IMR-90 (cell line): ENCODE measurements around the gene EGF. TPM values are rescaled to one million over a fixed set of nuclear protein-coding genes. Genes with fewer than 3 reads are reported as not detected.

Experiments
- ATAC-seq: fragments of 200-7000 bp; cut with Tn5 transposase; 2 replicates; pipeline ENCODE4 v1.9.1; 2020; ENCODE audit warnings: low read depth, mild to moderate bottlenecking, moderate library complexity
- Bru-seq: library from RNA; stranded (reverse); fragments of 400-500 nt; gene quantifications from one replicate; lab custom pipeline; 2021; lab: Mats Ljungman, UMichigan
- BruChase-seq, 2 experiments: library from RNA; stranded (reverse); fragments of 400-500 nt; gene quantifications; one replicate each; lab custom pipeline; 2021; lab: Mats Ljungman, UMichigan
- BruUV-seq: library from RNA; stranded (reverse); fragments of 400-500 nt; replicated peaks from 2 replicates; lab custom pipeline; 2021; lab: Mats Ljungman, UMichigan
- CTCF ChIA-PET: fragments of 300-600 bp; formaldehyde crosslinking; extraction: SDS; loops from one replicate; lab custom pipeline; 2021; ENCODE audit warnings: antibody characterized with exemption; lab: Yijun Ruan, JAX
- POLR2A ChIA-PET: fragments of 300-600 bp; sonication (Branson Sonifier 250); formaldehyde crosslinking; loops from one replicate; lab custom pipeline; 2022; ENCODE audit warnings: antibody characterized with exemption; ENCODE audit not compliant: unreplicated experiment; lab: Charles Lee
- DNase-seq: peaks from one replicate; pipeline ENCODE4 v3.0.0; 2013
- H2AFZ ChIP-seq: replicated peaks from 2 replicates; pipeline ENCODE3; 2013; ENCODE audit warnings: low read length, mild to moderate bottlenecking; ENCODE audit not compliant: poor library complexity
- H2AK5ac ChIP-seq: 2 replicates; pipeline ENCODE4 v1.6.1; 2013; ENCODE audit warnings: low read depth, low read length, inconsistent platforms
- H2AK9ac ChIP-seq: replicated peaks from 2 replicates; pipeline ENCODE3; 2013; ENCODE audit warnings: mild to moderate bottlenecking, low read depth, low read length, moderate library complexity; ENCODE audit not compliant: poor library complexity
- H2BK120ac ChIP-seq: 2 replicates; pipeline ENCODE4 v1.6.1; 2013; ENCODE audit warnings: low read depth, low read length, inconsistent platforms
- H2BK15ac ChIP-seq: 3 replicates; pipeline ENCODE4 v1.6.1; 2013; ENCODE audit warnings: low read depth, low read length, inconsistent platforms
- H2BK20ac ChIP-seq: 2 replicates; pipeline ENCODE4 v1.6.1; 2013; ENCODE audit warnings: low read depth, mild to moderate bottlenecking, inconsistent platforms, low read length, moderate library complexity
- H2BK5ac ChIP-seq: 2 replicates; pipeline ENCODE4 v1.6.1; 2013; ENCODE audit warnings: mild to moderate bottlenecking, low read depth, low read length, inconsistent platforms; ENCODE audit not compliant: poor library complexity, severe bottlenecking
- H3K14ac ChIP-seq: replicated peaks from 2 replicates; pipeline ENCODE4 v1.6.1; 2013; ENCODE audit warnings: low read depth, low read length, inconsistent platforms
- H3K18ac ChIP-seq: 2 replicates; pipeline ENCODE4 v1.6.1; 2013; ENCODE audit warnings: low read depth, low read length, control low read depth
- H3K23ac ChIP-seq: 2 replicates; pipeline ENCODE4 v1.6.1; 2013; ENCODE audit warnings: low read depth, low read length, inconsistent platforms
- H3K27ac ChIP-seq: 2 replicates; pipeline ENCODE4 v1.5.1; 2013; ENCODE audit warnings: mild to moderate bottlenecking, control low read depth, low read length; ENCODE audit not compliant: insufficient read depth
- H3K27me3 ChIP-seq: 2 replicates; pipeline ENCODE4 v1.6.1; 2013; ENCODE audit warnings: low read length; ENCODE audit not compliant: control insufficient read depth, insufficient read depth
- H3K36me3 ChIP-seq: 2 replicates; pipeline ENCODE4 v1.6.1; 2013; ENCODE audit warnings: low read length, mixed read lengths; ENCODE audit not compliant: control insufficient read depth, insufficient read depth
- H3K4ac ChIP-seq: 2 replicates; pipeline ENCODE4 v1.6.1; 2013; ENCODE audit warnings: low read depth, low read length, inconsistent platforms
- H3K4me1 ChIP-seq: 2 replicates; pipeline ENCODE4 v1.6.1; 2013; ENCODE audit warnings: low read length, mixed read lengths; ENCODE audit not compliant: control insufficient read depth, insufficient read depth
- H3K4me2 ChIP-seq: 2 replicates; pipeline ENCODE4 v1.6.1; 2013; ENCODE audit warnings: low read depth, mild to moderate bottlenecking, control low read depth, low read length, moderate library complexity
- H3K4me3 ChIP-seq: 2 replicates; pipeline ENCODE4 v1.5.1; 2013; ENCODE audit warnings: low read depth, mild to moderate bottlenecking, control low read depth, low read length, moderate library complexity; ENCODE audit not compliant: insufficient read depth
- H3K56ac ChIP-seq: 2 replicates; pipeline ENCODE4 v1.6.1; 2013; ENCODE audit warnings: low read length, inconsistent platforms; ENCODE audit not compliant: insufficient read depth; ENCODE audit errors: extremely low read depth
- H3K79me1 ChIP-seq, 2 experiments: 2 replicates each; pipeline ENCODE4 v1.6.1; 2013; ENCODE audit warnings: low read length in 2 of 2, inconsistent platforms in 1 of 2, low read depth in 1 of 2
- H3K9ac ChIP-seq: 2 replicates; pipeline ENCODE4 v1.6.1; 2013; ENCODE audit warnings: low read depth, low read length, control low read depth
- H3K9me1 ChIP-seq: 2 replicates; pipeline ENCODE4 v1.6.1; 2013; ENCODE audit warnings: low read length, inconsistent platforms; ENCODE audit not compliant: insufficient read depth
- H3K9me3 ChIP-seq: 2 replicates; pipeline ENCODE4 v1.6.1; 2013; ENCODE audit warnings: low read length; ENCODE audit not compliant: control insufficient read depth, insufficient read depth
- H4K20me1 ChIP-seq: 2 replicates; pipeline ENCODE4 v1.6.1; 2013; ENCODE audit warnings: low read length, inconsistent platforms; ENCODE audit not compliant: insufficient read depth
- H4K5ac ChIP-seq: 2 replicates; pipeline ENCODE4 v1.6.1; 2013; ENCODE audit warnings: mild to moderate bottlenecking, low read depth, low read length, control low read depth
- H4K8ac ChIP-seq, 2 experiments: 2 replicates each; pipeline ENCODE4 v1.6.1; 2013; ENCODE audit warnings: low read depth in 2 of 2, low read length in 2 of 2, control low read depth in 1 of 2, inconsistent platforms in 1 of 2
- H4K91ac ChIP-seq: 2 replicates; pipeline ENCODE4 v1.6.1; 2013; ENCODE audit warnings: low read depth, low read length, inconsistent platforms; ENCODE audit not compliant: insufficient read depth
- NFE2L2 ChIP-seq: fragments of 150-350 bp; IDR thresholded peaks from 2 replicates; pipeline ENCODE4 v1.6.1; 2016; ENCODE audit warnings: low read depth, mild to moderate bottlenecking, low read length
- WGBS, 2 experiments: methylation state at CpG; one replicate each; pipeline versions ENCODE4 v1.1.5 to v1.1.7; 2013; ENCODE audit warnings: missing lambda C conversion rate in 2 of 2; ENCODE audit not compliant: insufficient read length in 1 of 2; ENCODE audit errors: extremely low coverage in 2 of 2; 5-methylcytosine and 5-hydroxymethylcytosine counted together
- dilution Hi-C: fragments of 300-500 bp; cut with HindIII; formaldehyde crosslinking; loops from one replicate; pipeline ENCODE4 v1.14.3; 2018; ENCODE audit warnings: low sequenced_read_pairs; ENCODE audit not compliant: unreplicated experiment
- in situ Hi-C: fragments of 300-500 bp; cut with MboI; formaldehyde crosslinking; loops from 3 replicates; pipeline ENCODE4 v1.14.3; 2019; ENCODE audit warnings: low sequenced_read_pairs, inconsistent platforms, mixed read lengths
- intact Hi-C: fragments of 100-400 bp; cut with micrococcal nuclease; formaldehyde crosslinking; loops from 2 replicates; pipeline ENCODE4 v1.10.0; 2022
- long read RNA-seq: library from polyadenylated mRNA; unstranded; transcript quantifications from one replicate; pipeline ENCODE4 v2.0.0, GENCODE V29; 2021; ENCODE audit not compliant: unreplicated experiment
- polyA plus RNA-seq, 3 experiments: library from polyadenylated mRNA; depleted of rRNA; stranded (reverse); fragments of >200 nt; gene quantifications; 2 replicates each; pipeline ENCODE4 v1.2.3, GENCODE V29; 2012; ENCODE audit warnings: low replicate concordance in 1 of 3
- total RNA-seq: library from RNA; depleted of rRNA; stranded (reverse); fragments of >200 nt; gene quantifications from 2 replicates; pipeline ENCODE4 v1.2.3, GENCODE V29; 2012; rRNA removed
- TF ChIP-seq, protein P1 (sequence below): fragments of 150-350 bp; IDR thresholded peaks from 2 replicates; pipeline ENCODE4 v1.6.1; 2017; ENCODE audit warnings: mild to moderate bottlenecking, antibody characterized with exemption, low read length, low read depth

The EGF gene
- total RNA-seq: 2.2 and 4.2 TPM in 2 replicates
- 1.7 TPM in 2 replicates for polyA plus RNA-seq (2012; rRNA removed)
- polyA plus RNA-seq (2012; cell fraction: cytosol; rRNA removed): 0.62 and 0.83 TPM in 2 replicates
- polyA plus RNA-seq (2012; cell fraction: nucleus; rRNA removed; ENCODE audit: low replicate concordance): 1.2 and 3.4 TPM in 2 replicates
- percentile 27 among the genes with signal in this experiment for Bru-seq, nascent RNA
- BruChase-seq, experiment 1, labeled RNA remaining after a 6-hour chase: percentile 22 among the genes with signal in this experiment
- BruChase-seq, experiment 2, labeled RNA remaining after a 2-hour chase: percentile 25 among the genes with signal in this experiment
- long read RNA-seq: 0 reads

DNA sequence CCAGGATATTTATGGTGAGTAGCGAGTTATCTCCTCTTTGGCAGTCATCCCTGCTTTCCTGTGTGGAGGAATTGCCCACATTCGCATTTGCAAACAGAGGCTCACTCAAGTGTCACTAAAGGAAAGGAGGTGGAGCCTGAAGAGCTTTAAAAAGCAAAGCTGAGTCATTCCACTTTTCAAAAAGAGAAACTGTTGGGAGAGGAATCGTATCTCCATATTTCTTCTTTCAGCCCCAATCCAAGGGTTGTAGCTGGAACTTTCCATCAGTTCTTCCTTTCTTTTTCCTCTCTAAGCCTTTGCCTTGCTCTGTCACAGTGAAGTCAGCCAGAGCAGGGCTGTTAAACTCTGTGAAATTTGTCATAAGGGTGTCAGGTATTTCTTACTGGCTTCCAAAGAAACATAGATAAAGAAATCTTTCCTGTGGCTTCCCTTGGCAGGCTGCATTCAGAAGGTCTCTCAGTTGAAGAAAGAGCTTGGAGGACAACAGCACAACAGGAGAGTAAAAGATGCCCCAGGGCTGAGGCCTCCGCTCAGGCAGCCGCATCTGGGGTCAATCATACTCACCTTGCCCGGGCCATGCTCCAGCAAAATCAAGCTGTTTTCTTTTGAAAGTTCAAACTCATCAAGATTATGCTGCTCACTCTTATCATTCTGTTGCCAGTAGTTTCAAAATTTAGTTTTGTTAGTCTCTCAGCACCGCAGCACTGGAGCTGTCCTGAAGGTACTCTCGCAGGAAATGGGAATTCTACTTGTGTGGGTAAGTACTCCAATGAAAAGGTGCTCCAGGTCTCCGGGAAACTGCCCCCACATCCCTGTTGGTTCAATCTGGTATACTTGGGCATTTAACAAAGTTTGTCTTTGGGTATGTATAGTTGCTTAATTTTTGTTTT is at the start of gene EGF:
Gene EGF (plus strand): TSS at position 178 of the 890 bp plus-strand sequence. CDS start 453 bp downstream, at position 631.
- no TSS peak for BruUV-seq
- no peak within 1 kb of the TSS for H4K5ac ChIP-seq
- dilution Hi-C loops (no loop called here), intact Hi-C loops (no loop called here), in situ Hi-C loops (no loop called here)
- H2BK15ac ChIP-seq: no peak within 1 kb of the TSS; the same call in 2 of the 3 replicates
- no peaks in the 10 kb centered on the region; the same call in 1 of the 2 replicates for H3K9me1 ChIP-seq
- H4K20me1 ChIP-seq: no peaks in the 10 kb centered on the region
- H3K56ac ChIP-seq: no peak within 1 kb of the TSS
- H3K9me3 ChIP-seq: no peaks in the 10 kb centered on the region
- peak within 1 kb of the TSS; percentile 42; the same call in 1 of the 2 replicates for H3K4ac ChIP-seq
- H4K8ac ChIP-seq: peak within 1 kb of the TSS in 1 of 2 experiments; percentile 71; a peak in 1 of 4 replicates
- peak; percentile 79 for ATAC-seq
- H2BK120ac ChIP-seq: 0 out of 2 replicates have a peak within 1 kb of the TSS, but pooled peaks have one; percentile 16
- H3K4me1 ChIP-seq: no peaks in the 10 kb centered on the region
- no peak within 1 kb of the TSS for H3K14ac ChIP-seq
- no peaks in the 10 kb centered on the region for H3K36me3 ChIP-seq
- H2AFZ ChIP-seq: peak within 1 kb of the TSS; percentile 77
- H2BK5ac ChIP-seq: no peak within 1 kb of the TSS
- H3K27ac ChIP-seq: no peak within 1 kb of the TSS
- peak within 1 kb of the TSS; percentile 45; the same call in 1 of the 2 replicates for H3K18ac ChIP-seq
- peak; percentile 50 for DNase-seq
- peak within 1 kb of the TSS; percentile 25; the same call in 1 of the 2 replicates for H3K4me3 ChIP-seq
- H2BK20ac ChIP-seq: no peak within 1 kb of the TSS
- H2AK9ac ChIP-seq: no peak within 1 kb of the TSS
- no peak within 1 kb of the TSS for H3K23ac ChIP-seq
- POLR2A ChIA-PET: no interaction called here
- H4K91ac ChIP-seq: no peak within 1 kb of the TSS
- CTCF ChIA-PET: no interaction called here
- H3K4me2 ChIP-seq: peak within 1 kb of the TSS; percentile 82
- H3K9ac ChIP-seq: no peak within 1 kb of the TSS
- 56% methylated on average over 3 of the region's 9 CpGs; no CpG with 5 or more reads in 1 of the 2 experiments for WGBS, 2 experiments
- TF ChIP-seq NFE2L2: 0 out of 2 replicates have a peak, but pooled peaks have one; percentile 12
- TF ChIP-seq, protein P1, sequence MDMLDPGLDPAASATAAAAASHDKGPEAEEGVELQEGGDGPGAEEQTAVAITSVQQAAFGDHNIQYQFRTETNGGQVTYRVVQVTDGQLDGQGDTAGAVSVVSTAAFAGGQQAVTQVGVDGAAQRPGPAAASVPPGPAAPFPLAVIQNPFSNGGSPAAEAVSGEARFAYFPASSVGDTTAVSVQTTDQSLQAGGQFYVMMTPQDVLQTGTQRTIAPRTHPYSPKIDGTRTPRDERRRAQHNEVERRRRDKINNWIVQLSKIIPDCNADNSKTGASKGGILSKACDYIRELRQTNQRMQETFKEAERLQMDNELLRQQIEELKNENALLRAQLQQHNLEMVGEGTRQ: no peak
- H3K79me1 ChIP-seq: no peaks in the 10 kb centered on the region
- peaks cover 1% of the 10 kb centered on the region; the same call in 1 of the 2 replicates for H3K27me3 ChIP-seq
- no peak within 1 kb of the TSS for H2AK5ac ChIP-seq
